Ishikawa (cell line): Measurements from ENCODE around the gene PDCD6IP.

Experiments
- CEBPB ChIP-seq: IDR thresholded peaks from 2 replicates; pipeline ENCODE4 v1.6.1; 2012
- CREB1 ChIP-seq: IDR thresholded peaks from 2 replicates; pipeline ENCODE4 v1.6.1; 2012; ENCODE audit warnings: low read depth
- EGR1 ChIP-seq: IDR thresholded peaks from 2 replicates; pipeline ENCODE4 v1.6.1; 2012
- EP300 ChIP-seq: IDR thresholded peaks from 2 replicates; pipeline ENCODE4 v1.6.1; 2012; ENCODE audit warnings: borderline replicate concordance
- MAX ChIP-seq: IDR thresholded peaks from 2 replicates; pipeline ENCODE4 v1.6.1; 2012
- RAD21 ChIP-seq: IDR thresholded peaks from 2 replicates; pipeline ENCODE4 v1.6.1; 2012; ENCODE audit warnings: low read depth
- TAF1 ChIP-seq: IDR thresholded peaks from 2 replicates; pipeline ENCODE4 v1.6.1; 2012; ENCODE audit warnings: low read depth, mild to moderate bottlenecking
- TEAD4 ChIP-seq: IDR thresholded peaks from 2 replicates; pipeline ENCODE4 v1.6.1; 2012
- YY1 ChIP-seq: IDR thresholded peaks from 2 replicates; pipeline ENCODE4 v1.6.1; 2012; ENCODE audit warnings: low read depth
- TF ChIP-seq, protein P1 (sequence below): IDR thresholded peaks from 2 replicates; pipeline ENCODE4 v1.6.1; 2012

- TF ChIP-seq RAD21 (no peak), EP300 (no peak), TEAD4 (no peak), CEBPB (no peak), CREB1 (no peak), TAF1 (no peak), EGR1 (no peak), MAX (no peak), YY1 (no peak)
- TF ChIP-seq, protein P1, sequence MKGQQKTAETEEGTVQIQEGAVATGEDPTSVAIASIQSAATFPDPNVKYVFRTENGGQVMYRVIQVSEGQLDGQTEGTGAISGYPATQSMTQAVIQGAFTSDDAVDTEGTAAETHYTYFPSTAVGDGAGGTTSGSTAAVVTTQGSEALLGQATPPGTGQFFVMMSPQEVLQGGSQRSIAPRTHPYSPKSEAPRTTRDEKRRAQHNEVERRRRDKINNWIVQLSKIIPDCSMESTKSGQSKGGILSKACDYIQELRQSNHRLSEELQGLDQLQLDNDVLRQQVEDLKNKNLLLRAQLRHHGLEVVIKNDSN, result no peak
Measured at GRCh38 chr3:33897306-33897705, 98.9 kb downstream of the PDCD6IP start.
